ENCODE data around the gene HEATR9.
"Not testable (repeated sequence)": the region's sequence is repeated elsewhere in the genome, so short reads cannot be mapped to it uniquely, and the experiment has no call there.

HEATR9 gene

DNA sequence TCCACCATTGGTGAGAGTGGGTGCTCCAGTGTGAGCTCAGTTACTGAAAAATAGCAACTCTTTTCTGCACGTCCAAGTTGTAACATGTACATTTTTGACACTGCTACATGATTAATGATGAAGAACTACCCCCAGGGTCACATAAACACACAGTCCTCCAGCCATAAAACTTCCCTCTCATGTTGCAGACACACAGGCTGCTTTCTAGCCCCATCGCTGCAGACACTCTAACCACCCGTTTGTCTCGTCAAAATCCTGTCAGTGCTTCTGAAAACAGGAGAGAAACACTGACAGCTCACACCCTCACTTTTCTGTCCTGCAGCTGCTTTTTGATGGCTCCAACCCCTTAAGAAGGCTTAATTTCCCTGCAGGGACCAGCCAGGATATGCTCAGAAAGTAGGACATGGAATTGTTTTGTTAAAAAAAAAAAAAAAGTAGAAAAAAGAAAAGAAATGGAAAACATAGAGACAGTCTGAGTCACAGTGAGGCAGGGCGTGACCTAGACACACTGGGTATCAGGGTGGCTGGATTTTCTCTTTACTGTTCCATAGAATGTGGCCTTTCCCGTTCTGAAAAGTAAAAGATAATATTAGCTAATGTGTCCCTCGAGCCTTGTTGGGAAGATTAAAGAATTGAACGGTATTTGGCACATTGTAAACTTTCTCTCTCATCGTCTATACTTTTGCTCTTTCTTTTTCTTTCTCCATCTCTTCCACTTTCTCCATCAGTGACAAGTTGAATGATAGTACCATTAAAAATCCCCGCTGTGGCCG is 32.2 kb upstream of the HEATR9 start:
- DNase-seq (no peak), ATAC-seq (no peak)
- Mint-ChIP-seq H3K36me3 (ENCODE audit: low read depth) (no peaks in the 10 kb centered on the region), H3K4me3 (peak overlapping the region; percentile 74), H3K27me3 (no peaks in the 10 kb centered on the region), H3K9me3 (no peaks in the 10 kb centered on the region), H3K27ac (peak overlapping the region; percentile 93), H3K4me1 (peaks cover 65% of the 10 kb centered on the region)

DNA sequence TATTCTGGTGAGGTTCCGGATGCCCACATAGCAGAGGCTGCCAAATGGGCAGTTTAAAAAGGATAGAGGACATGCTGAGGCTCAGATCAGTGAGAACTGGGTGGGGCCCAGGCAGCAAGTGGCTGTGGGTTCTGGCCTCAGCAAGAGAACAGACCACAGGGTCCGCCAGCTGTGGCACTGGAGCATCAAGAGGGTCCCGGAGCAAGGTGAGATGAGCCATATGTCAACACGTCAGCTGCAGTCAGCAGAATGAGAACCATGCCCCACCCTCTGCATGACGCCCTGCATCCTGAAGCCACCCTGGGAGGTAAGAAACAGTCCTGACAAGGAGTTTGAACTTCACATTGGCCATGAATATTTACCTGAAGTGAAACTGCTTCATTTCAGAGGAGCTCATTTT is 31.6 kb upstream of the HEATR9 start:
- DNase-seq (peak; percentile 38), ATAC-seq (no peak)
- Mint-ChIP-seq H3K4me1 (peaks cover 71% of the 10 kb centered on the region), H3K27me3 (no peaks in the 10 kb centered on the region), H3K9me3 (no peaks in the 10 kb centered on the region), H3K4me3 (peak overlapping the region; percentile 74), H3K36me3 (ENCODE audit: low read depth) (no peaks in the 10 kb centered on the region), H3K27ac (peak overlapping the region; percentile 93)

DNA sequence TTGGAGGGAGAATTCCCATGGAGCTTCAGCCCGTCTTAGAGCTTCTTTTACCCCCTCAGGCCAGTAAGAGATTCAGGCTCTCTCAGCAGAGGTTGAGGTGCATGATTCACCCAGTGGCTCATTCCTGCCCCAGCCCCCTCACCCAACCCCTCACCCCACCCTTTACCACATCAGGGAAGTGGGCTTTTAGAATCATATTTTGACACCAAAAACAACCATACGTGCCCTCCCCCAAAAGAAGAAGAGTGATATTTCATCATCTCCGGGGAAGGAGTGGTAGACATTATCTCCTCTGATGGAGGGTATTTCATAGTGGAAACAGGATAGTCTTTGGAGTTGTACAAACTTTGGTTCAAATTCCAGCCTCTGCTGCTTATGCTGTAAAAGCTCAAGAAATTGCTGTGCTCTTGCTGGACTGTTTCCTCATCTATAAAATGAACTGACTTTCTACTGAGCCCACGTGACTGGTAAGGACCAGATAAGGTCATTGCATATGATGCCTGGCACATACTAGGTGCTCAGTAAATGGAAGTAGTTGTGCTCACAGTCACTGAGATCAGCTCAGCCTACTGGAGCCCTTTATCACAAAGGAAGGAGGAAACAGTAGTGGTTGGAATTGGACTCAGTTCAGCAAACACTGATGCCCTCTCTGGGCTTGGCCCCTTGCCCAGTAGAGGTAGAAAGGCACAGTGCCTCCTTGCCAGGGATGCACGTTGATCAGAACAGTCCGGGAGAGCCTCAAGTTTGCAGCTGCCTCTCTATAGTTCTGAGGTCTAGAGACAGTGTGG is 29.8 kb upstream of the HEATR9 start:
- ATAC-seq (peak; percentile 65), DNase-seq (peak; percentile 60)
- H3K27me3 Mint-ChIP-seq = no peaks in the 10 kb centered on the region

DNA sequence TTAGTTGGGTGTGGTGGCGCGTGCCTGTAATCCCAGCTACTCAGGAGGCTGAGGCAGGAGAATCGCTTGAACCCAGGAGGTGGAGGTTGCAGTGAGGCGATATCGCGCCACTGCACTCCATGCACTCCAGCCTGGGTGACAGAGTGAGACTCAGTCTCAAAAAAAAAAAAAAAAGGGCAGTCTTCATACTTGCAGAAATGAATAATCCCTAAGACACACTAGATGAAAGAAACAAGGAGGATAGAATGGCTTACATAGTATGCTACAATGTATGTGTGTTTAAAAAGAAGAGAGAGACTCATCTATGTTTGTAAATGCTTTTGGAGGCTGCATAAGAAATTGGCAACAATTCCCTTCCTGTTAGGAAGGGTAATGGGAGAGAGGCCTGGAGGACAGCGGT is 29.1 kb upstream of the HEATR9 start:
- peak overlapping the region; percentile 93 for H3K27ac Mint-ChIP-seq
- peaks cover 77% of the 10 kb centered on the region for H3K4me1 Mint-ChIP-seq
- not testable (repeated sequence) for H3K36me3 Mint-ChIP-seq (ENCODE audit: low read depth); H3K9me3 Mint-ChIP-seq; DNase-seq; ATAC-seq; H3K27me3 Mint-ChIP-seq
- peak overlapping the region; percentile 74 for H3K4me3 Mint-ChIP-seq

More for the DNA sequence above, 29.8 kb upstream of the HEATR9 start:
- Mint-ChIP-seq H3K36me3 (ENCODE audit: low read depth) (no peaks in the 10 kb centered on the region), H3K4me1 (peaks cover 75% of the 10 kb centered on the region), H3K9me3 (no peaks in the 10 kb centered on the region), H3K4me3 (peak overlapping the region; percentile 74), H3K27ac (peak overlapping the region; percentile 93)

DNA sequence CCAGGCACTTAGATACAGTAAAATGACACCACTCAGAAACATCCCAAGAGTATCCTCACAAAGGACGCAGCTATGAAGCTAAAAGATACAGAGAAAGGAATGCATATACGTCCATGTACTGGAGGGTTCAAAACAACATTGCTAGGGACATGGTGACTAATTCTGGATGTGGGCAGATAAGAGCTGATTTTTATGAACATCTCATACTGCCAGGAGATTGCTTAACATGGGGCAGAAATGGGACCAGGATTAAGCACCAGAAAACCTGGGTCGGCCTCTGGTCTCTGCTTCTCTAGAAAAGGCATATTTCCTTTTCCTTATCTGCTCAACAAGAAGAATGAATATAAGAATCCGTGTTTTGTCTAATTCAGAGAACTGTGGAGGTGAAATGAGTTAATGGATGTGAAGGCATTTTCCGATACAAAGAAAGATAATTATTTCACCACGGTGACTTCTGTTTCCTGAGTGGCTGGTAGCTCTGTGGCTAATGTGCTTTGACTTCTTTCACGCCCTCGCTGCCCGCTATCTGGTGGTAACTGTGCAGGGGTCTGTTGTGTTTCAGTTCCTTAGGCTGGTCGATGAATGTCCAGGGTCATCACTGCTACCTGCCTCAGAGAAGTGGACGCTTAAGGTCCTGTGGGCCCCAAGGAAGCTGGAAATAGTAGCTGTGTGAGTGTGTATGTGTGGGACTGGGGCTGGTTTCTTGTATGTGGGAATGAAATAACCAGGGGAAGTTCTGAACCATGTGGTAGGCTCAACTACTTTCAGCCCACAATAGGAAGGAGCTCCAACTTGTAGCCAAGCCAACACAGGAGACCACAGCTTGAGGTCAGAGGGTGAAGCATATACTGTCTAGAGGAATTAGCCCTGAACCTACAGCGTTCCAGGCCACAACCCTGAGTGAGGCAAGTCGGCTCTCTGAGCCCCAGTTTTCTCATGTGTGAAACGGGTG is 27.2 kb upstream of the HEATR9 start:
- no peaks in the 10 kb centered on the region for H3K27me3 Mint-ChIP-seq
- no peaks in the 10 kb centered on the region for H3K9me3 Mint-ChIP-seq
- ATAC-seq (peak; percentile 75), DNase-seq (peak; percentile 47)
- peak overlapping the region; percentile 85 for H3K27ac Mint-ChIP-seq
- H3K36me3 Mint-ChIP-seq (ENCODE audit: low read depth) = no peaks in the 10 kb centered on the region
- peaks cover 83% of the 10 kb centered on the region for H3K4me1 Mint-ChIP-seq
- peak overlapping the region; percentile 27 for H3K4me3 Mint-ChIP-seq

DNA sequence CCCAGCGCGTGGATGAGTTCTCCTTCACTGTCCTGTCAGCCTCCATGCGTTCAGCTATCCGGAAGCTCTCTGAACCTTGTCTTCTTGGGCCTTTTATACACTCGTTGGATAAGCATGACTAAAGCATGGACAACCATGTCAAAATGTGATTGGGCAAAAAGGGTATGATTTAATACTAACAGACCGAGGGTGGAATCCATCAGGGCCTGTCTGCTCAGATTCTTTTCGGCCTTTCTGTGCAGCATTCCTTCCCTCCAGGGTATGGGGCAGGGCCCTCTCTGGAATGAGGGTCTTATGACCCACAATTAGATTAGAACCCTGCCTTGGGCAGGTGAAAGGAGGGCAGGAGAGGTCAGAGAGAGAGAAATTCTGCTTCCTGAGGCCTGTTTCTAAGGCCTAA is 25.5 kb upstream of the HEATR9 start:
- ATAC-seq (no peak), DNase-seq (no peak)
- Mint-ChIP-seq H3K27ac (peak overlapping the region; percentile 24), H3K36me3 (ENCODE audit: low read depth) (no peaks in the 10 kb centered on the region), H3K27me3 (no peaks in the 10 kb centered on the region), H3K9me3 (no peaks in the 10 kb centered on the region), H3K4me1 (peaks cover 82% of the 10 kb centered on the region), H3K4me3 (no peak overlapping the region)

DNA sequence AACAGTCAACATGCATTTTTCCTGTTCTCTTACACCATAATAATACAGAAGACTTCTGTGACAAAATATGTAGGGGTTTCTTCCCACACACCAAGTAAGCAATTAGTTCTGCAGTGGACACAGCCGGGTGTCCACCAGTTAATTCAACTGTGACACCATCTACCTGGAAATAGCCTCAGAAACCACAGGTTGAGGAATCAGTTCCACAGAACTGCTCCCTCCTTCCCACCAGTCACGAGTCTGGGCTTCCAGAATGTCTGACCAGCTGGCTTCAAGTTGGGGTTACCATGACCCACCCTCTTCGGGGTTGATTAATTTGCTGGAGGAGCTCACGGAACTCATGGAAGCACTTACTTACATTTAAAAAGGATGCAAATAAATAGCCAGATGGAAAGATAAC is 25.1 kb upstream of the HEATR9 start:
- H3K9me3 Mint-ChIP-seq = no peaks in the 10 kb centered on the region
- ATAC-seq (no peak), DNase-seq (no peak)
- H3K4me3 Mint-ChIP-seq = no peak overlapping the region
- no peaks in the 10 kb centered on the region for H3K36me3 Mint-ChIP-seq (ENCODE audit: low read depth)
- peaks cover 82% of the 10 kb centered on the region for H3K4me1 Mint-ChIP-seq
- no peaks in the 10 kb centered on the region for H3K27me3 Mint-ChIP-seq
- no peak overlapping the region for H3K27ac Mint-ChIP-seq

DNA sequence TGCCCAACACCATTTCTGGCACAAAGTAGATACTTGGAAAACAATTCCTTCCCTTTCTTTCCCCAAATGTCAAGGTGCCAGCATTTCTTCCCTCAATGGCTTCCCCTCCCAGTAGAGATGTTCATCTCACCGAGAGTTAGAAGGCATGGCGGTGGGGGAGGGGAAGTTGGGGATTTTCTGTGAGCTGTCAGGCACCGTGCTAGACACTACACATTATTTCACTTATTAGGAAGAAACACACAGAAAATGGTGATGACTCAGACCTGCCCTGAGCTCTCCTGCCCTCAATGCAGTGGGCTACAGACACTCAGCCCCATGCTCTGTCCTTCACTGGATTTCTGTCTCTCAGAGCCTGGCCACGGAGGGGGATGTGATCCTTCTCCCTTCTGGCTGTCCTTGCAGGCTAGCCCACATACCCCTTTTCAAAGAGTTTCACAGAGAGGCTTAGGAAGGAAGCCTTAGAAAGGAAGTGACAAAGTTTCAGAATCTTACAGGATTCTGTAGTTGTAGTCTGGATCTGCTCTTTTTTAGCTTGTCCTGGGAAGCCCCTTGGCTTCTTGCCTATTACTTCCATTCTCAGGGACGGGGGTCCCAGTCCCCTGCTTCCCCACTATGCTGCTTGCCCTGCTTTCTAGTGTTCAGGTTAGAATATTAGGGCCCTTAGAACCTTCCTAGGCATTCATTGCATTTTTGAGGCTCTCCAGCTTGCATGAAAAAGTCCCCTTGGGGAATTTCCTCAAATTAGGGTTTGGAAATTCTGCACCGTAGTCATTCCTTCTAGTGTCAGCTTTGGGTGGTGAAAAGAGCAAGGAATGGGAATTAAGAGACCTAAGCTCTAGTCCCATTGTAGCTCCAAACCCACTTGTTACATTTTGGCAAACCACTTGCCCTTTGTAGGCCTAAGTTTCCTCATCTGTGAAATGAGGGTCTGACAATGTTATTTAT is 23.7 kb upstream of the HEATR9 start:
- Mint-ChIP-seq H3K4me3 (peak overlapping the region; percentile 53), H3K27me3 (no peaks in the 10 kb centered on the region), H3K4me1 (peaks cover 74% of the 10 kb centered on the region), H3K9me3 (no peaks in the 10 kb centered on the region), H3K36me3 (ENCODE audit: low read depth) (no peaks in the 10 kb centered on the region), H3K27ac (peak overlapping the region; percentile 85)
- peak; percentile 69 for ATAC-seq
- DNase-seq = peak; percentile 81

DNA sequence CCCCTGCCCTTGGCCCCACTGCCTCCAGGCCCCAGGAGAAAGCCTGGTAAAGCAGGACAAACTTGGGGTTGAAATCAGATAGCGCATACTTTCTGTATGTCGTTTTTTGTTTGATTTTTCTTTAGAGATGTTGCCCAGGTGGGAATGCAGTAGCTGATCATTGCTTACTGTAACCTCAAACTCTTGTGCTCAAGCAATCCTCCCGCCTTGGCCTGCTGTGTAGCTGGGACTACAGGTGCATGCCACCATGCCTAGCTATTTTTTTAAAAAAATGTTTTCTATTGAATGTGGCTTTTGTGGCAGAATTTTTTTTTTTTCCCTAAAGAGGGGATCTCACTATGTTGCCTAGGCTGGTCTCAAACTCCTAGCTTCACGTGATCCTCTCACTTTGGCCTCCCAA is 22.6 kb upstream of the HEATR9 start:
- ATAC-seq (no peak), DNase-seq (no peak)
- Mint-ChIP-seq H3K4me1 (peaks cover 66% of the 10 kb centered on the region), H3K4me3 (no peak overlapping the region), H3K27me3 (no peaks in the 10 kb centered on the region), H3K36me3 (ENCODE audit: low read depth) (no peaks in the 10 kb centered on the region), H3K9me3 (no peaks in the 10 kb centered on the region), H3K27ac (peak overlapping the region; percentile 80)

DNA sequence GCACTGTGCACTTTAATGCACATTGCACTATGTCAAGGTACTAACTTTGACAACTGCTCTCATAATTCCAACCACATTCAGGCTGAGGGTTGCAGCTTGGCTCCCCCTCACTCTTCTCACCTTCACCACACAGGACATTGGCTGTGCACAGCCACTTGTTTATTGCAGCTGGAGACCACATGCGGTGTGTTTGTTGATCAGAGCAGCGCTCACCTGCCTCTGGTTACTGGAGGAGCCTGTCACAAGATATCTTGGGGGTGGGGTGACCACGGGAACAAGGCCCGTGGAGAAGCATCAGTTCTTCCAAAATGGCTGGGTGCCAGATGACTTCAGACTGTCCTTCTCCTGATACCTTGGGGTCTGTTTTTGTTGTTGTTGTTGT is 22.1 kb upstream of the HEATR9 start:
- Mint-ChIP-seq H3K36me3 (ENCODE audit: low read depth) (no peaks in the 10 kb centered on the region), H3K9me3 (no peaks in the 10 kb centered on the region), H3K4me3 (no peak overlapping the region), H3K27me3 (no peaks in the 10 kb centered on the region), H3K4me1 (peaks cover 61% of the 10 kb centered on the region), H3K27ac (peak overlapping the region; percentile 80)
- DNase-seq (peak; percentile 38), ATAC-seq (peak; percentile 44)

DNA sequence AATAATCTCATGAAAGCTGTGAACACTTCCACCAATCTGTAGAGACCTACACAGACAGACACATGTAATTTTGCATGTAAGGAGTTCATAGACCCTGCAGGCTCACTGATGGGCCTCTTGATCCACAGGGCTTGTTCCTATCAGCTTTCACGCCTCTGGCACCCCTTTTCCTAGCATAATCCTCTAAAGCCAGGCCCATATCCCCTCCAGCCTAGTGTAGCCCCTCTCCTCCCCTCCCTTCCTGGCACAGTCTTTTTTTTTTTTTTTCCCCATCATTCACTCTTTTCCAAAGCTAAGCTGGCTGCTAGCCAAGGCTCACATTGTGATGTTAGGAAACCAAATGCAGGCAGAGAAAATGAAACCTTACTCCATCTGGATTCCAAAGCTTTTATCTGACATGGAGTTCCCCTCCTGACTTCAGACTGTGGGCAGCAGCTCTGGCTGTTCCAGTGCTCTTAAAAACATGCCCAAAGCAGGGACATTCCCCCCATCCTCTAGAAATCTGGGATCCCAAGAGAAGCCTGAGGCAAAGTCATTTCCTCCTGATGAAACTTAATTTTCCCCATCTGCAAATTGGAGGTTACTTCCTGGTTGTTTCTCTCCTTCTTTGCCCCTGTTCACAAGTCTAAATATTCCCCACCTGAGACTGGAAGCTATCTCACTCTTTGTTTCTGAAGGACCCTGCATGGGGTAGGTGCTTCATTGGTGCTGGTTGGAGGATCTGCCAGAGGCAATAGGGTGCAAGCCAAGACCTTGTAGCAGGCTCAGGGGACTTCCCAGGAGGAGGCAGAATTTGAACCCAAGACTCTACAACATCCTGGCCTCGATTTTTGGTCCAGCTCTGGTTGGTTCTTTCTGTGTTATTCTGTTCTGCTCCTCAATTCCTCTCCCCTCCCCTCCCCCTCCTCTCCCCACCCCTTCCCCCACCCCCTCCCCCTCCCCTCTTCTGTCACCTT is 21.4 kb upstream of the HEATR9 start:
- ATAC-seq (no peak), DNase-seq (no peak)
- Mint-ChIP-seq H3K27me3 (no peaks in the 10 kb centered on the region), H3K4me3 (peak overlapping the region; percentile 40), H3K27ac (peak overlapping the region; percentile 80), H3K36me3 (ENCODE audit: low read depth) (no peaks in the 10 kb centered on the region), H3K9me3 (no peaks in the 10 kb centered on the region), H3K4me1 (peaks cover 54% of the 10 kb centered on the region)

DNA sequence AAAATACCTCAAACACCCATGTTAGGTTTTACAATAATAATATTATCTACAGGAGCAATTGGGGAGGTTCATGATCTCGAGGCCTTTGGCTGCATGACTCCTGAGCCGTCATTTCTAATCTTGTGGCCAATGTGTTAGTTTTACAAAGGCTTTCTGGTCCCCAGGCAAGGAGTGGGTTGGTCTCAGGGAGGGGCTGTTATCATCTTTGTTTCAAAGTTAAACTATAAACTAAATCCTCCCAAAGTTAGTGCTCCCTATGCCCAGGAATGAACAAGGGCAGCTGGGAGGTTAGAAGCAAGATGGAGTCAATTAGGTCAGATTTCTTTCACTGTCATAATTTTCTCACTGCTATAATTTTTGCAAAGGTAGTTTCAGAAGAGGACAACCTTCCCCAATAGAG is 20.6 kb upstream of the HEATR9 start:
- H3K9me3 Mint-ChIP-seq = no peaks in the 10 kb centered on the region
- H3K27me3 Mint-ChIP-seq = no peaks in the 10 kb centered on the region
- DNase-seq = peak; percentile 26
- peak overlapping the region; percentile 19 for H3K27ac Mint-ChIP-seq
- no peaks in the 10 kb centered on the region for H3K36me3 Mint-ChIP-seq (ENCODE audit: low read depth)
- no peak overlapping the region for H3K4me3 Mint-ChIP-seq
- peaks cover 53% of the 10 kb centered on the region for H3K4me1 Mint-ChIP-seq
- peak; percentile 74 for ATAC-seq

Measured in activated naive CD8-positive, alpha-beta T cell treated with anti-CD3 and anti-CD28 coated beads, Interleukin-2, amount 50 U/mL, for 24 hours (primary cell).